Esophagus (tissue), 2 donors: Measurements from ENCODE around the gene DOCK1. TPM values are rescaled to one million over a fixed set of nuclear protein-coding genes. Genes with fewer than 3 reads are reported as not detected.

Experiments
- H3K27ac ChIP-seq, 2 donors: one replicate each; pipeline ENCODE4 v1.5.1; 2013; ENCODE audit warnings: low read depth in 2 of 2, mild to moderate bottlenecking in 2 of 2, inconsistent platforms in 1 of 2, low read length in 1 of 2, moderate library complexity in 1 of 2
- H3K27me3 ChIP-seq, 2 donors: one replicate each; pipeline ENCODE4 v1.6.1; 2013; ENCODE audit warnings: low read length in 2 of 2, control low read depth in 1 of 2, mild to moderate bottlenecking in 1 of 2; ENCODE audit not compliant: insufficient read depth in 2 of 2, control insufficient read depth in 1 of 2
- H3K36me3 ChIP-seq, 2 donors: one replicate each; pipeline ENCODE4 v1.6.1; 2013; ENCODE audit warnings: low read length in 1 of 2; ENCODE audit not compliant: control insufficient read depth in 2 of 2, insufficient read depth in 2 of 2
- H3K4me1 ChIP-seq, 2 donors: one replicate each; pipeline ENCODE4 v1.6.1; 2013; ENCODE audit warnings: low read length in 1 of 2; ENCODE audit not compliant: control insufficient read depth in 2 of 2, insufficient read depth in 2 of 2
- H3K4me3 ChIP-seq, 2 donors: one replicate each; pipeline ENCODE4 v1.5.1; 2013; ENCODE audit warnings: low read length in 2 of 2, mild to moderate bottlenecking in 2 of 2, low read depth in 1 of 2, moderate library complexity in 1 of 2
- H3K9me3 ChIP-seq, 2 donors: one replicate each; pipeline ENCODE4 v1.6.1; 2013; ENCODE audit warnings: mild to moderate bottlenecking in 2 of 2, low read depth in 1 of 2, low read length in 1 of 2, moderate library complexity in 1 of 2; ENCODE audit not compliant: control insufficient read depth in 2 of 2, insufficient read depth in 1 of 2
- WGBS, 2 donors: extraction: QIAGEN DNeasy Blood & Tissue Kit; methylation state at CpG; one replicate each; pipeline ENCODE4 v1.1.7; 2013; 5-methylcytosine and 5-hydroxymethylcytosine counted together
- polyA plus RNA-seq, 2 donors: library from polyadenylated mRNA; stranded (reverse); fragments of 200-250 nt; gene quantifications; one replicate each; pipeline ENCODE4 v1.2.3, GENCODE V29; 2013
- donor health status: healthy with polysubstance abuse.
- donor health status: Bipolar disorder and iron deficiency.

The DOCK1 gene
- polyA plus RNA-seq, 2 donors, result 11.4 to 17.5 TPM

GRCh38 chr10:127009366-127009765 is 104.1 kb downstream of the DOCK1 start:
- H3K27ac ChIP-seq, result no peak overlapping the region
- 77 to 80% methylated on average over 8 of the region's 8 CpGs for WGBS, 2 donors
- peaks cover 4 to 17% of the 10 kb centered on the region in 2 donors for H3K36me3 ChIP-seq
- H3K4me1 ChIP-seq, result peaks cover 3 to 11% of the 10 kb centered on the region in 2 donors
- H3K4me3 ChIP-seq, result no peak overlapping the region
- no peaks in the 10 kb centered on the region for H3K27me3 ChIP-seq
- peaks cover 0 to 3% of the 10 kb centered on the region in 2 donors for H3K9me3 ChIP-seq

DNA sequence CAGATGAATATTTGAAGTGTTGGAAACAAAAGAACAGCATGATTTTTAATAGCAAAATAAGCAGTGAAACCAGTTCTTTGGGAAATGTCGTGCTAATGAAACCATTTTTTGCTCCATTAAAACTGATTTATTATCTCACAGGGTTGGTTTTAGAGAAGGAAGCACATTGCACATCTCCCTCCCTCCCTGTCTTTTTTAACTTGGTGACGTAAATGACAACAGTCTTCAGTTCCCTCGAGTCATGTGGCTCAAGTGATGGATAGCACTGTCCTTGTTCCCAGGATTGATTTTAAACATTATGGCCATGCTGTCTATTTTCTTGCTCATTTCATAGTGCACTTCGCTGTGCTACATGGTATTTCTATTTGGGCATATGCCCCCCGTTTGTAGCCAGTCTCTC is 105.9 kb downstream of the DOCK1 start:
- 57 to 58% methylated on average over 5 of the region's 5 CpGs for WGBS, 2 donors
- Histone ChIP-seq H3K4me1 (peaks cover 3 to 11% of the 10 kb centered on the region in 2 donors), H3K27ac (no peak overlapping the region), H3K9me3 (peaks cover 0 to 3% of the 10 kb centered on the region in 2 donors), H3K36me3 (peaks cover 4 to 16% of the 10 kb centered on the region in 2 donors), H3K4me3 (no peak overlapping the region), H3K27me3 (no peaks in the 10 kb centered on the region)

DNA sequence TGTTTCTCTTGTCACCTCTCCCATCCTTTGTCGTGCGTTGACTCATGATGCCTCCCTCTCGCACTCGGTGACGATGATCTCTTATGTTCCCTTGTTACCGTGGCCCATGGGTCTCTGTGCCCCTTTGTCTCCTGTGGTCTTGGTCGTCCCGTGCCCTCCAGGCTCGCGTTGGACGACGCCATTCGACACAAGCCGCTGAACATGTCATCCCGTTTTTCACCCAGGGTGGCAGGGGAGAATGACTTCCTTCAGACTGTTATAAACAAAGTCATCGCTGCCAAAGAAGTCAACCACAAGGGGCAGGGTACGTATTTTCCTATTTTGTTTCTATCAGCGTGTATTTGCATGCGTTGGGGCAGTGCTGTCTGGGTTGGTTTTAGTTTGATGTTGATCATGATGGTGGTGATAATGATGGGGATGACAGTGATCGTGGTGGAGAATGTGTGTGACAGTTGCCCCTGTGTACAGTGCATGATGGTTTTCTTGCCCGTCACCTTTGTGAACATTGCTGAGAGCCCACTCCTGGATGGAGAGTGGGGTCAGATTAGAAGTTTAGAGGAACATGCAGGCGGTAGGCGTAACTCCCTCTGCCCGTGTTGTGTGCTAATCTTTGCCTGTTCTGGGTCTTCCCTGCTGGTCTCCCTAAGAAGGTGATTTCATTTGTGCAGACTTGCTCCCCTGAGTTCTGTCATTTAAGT is 107.0 kb downstream of the DOCK1 start:
- no peak overlapping the region for H3K4me3 ChIP-seq
- H3K9me3 ChIP-seq, result no peaks in the 10 kb centered on the region
- H3K4me1 ChIP-seq, result peaks cover 3 to 11% of the 10 kb centered on the region in 2 donors
- peak overlapping the region in 1 of 2 donors; percentile 53 for H3K27ac ChIP-seq
- H3K27me3 ChIP-seq, result no peaks in the 10 kb centered on the region
- H3K36me3 ChIP-seq, result peaks cover 4 to 17% of the 10 kb centered on the region in 2 donors
- whole genome bisulfite sequencing, 2 donors, result 73 to 77% methylated on average over 24 of the region's 24 CpGs

GRCh38 chr10:127012769-127013152 is 107.5 kb downstream of the DOCK1 start:
- Histone ChIP-seq H3K9me3 (no peaks in the 10 kb centered on the region), H3K27me3 (no peaks in the 10 kb centered on the region), H3K4me3 (no peak overlapping the region), H3K36me3 (peaks cover 4 to 17% of the 10 kb centered on the region in 2 donors), H3K4me1 (peaks cover 3 to 11% of the 10 kb centered on the region in 2 donors), H3K27ac (peak overlapping the region in 1 of 2 donors; percentile 66)
- 20 to 24% methylated on average over 10 of the region's 10 CpGs for WGBS, 2 donors

DNA sequence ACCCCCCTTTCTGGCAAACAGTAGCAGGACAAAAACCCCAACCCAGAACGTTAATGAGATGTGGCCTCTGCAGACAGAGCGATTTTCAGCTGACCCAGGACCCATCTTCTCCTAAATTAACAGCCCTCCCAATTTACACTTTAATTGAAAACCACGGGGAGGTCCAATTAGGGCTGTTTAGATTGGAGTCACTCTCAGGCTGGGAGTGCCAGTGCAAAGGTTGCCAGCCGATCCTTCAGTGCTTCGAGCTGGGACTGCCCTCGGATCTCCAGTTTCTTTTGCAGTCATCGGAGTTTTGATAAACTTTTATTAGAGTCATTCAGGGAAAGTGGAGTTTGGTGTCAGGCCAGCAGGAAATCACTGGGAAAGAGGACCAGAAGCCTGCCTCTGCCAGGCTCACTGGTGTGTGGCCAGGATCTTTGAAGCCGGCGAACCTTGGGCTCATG is 108.0 kb downstream of the DOCK1 start:
- H3K9me3 ChIP-seq, result no peaks in the 10 kb centered on the region
- H3K27me3 ChIP-seq, result no peaks in the 10 kb centered on the region
- peaks cover 4 to 14% of the 10 kb centered on the region in 2 donors for H3K36me3 ChIP-seq
- H3K4me1 ChIP-seq, result peaks cover 3 to 11% of the 10 kb centered on the region in 2 donors
- no peak overlapping the region for H3K4me3 ChIP-seq
- WGBS, 2 donors, result 33 to 41% methylated on average over 9 of the region's 9 CpGs
- H3K27ac ChIP-seq, result peak overlapping the region in 1 of 2 donors; percentile 66

DNA sequence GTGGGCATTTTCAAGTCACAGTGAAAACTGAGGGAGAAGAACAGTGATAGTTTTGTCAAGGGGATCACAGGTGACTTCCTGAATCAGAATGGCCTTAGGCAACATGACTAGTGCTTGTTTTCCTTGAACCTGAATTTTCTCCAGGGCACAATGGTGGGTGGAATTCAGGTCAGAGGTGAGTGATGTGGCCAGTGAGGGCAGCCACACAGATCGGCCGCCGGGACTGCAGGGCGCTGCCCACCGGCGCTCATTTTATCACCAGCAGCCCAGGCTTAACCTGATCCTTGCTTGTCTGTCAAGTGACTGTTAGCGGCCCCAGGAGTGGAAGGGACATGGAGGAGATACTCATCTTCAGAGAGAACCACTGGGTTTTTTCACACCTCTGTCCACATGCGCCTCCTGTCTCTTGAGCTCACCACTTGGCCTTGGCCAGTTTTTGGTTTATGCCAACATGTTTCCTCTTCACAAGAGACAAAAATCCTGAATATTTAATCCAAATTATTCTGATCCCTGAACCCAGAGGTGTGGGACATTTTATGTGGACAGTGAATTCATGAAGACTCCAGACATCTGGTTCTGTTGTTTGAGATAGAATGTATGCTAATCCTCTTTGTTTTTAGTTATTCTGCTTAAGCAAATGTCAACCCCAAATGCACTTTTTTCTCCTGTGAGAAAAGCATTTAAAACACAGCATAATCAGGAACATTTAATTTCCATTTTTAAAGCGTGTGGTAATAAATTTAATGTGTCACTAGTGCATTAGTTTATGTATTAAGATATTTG is 108.7 kb downstream of the DOCK1 start:
- Histone ChIP-seq H3K36me3 (peaks cover 4 to 17% of the 10 kb centered on the region in 2 donors), H3K27me3 (no peaks in the 10 kb centered on the region), H3K4me1 (peaks cover 3 to 11% of the 10 kb centered on the region in 2 donors), H3K9me3 (no peaks in the 10 kb centered on the region), H3K27ac (peak overlapping the region in 1 of 2 donors; percentile 27), H3K4me3 (no peak overlapping the region)
- WGBS, 2 donors, result 83 to 86% methylated on average over 9 of the region's 9 CpGs

DNA sequence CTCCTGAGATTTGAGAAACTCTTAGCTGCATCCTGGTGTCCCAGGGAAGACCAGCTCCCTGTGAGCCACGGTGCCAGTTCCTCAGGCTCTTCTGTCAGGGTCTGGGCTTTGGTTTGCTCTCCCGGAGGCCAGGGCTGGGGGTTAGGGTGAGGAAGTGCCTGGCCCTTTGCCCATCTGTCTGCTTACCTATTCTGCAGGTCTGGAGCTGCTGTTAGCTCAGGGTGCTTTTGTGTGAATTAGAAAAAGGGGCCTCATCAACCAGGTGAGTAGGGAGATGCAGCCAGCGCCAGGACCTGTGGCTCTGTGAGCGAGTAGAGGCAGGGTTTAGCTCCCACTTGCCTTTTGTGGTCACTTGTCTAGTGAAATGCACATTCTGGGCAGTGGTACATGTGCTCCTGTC is 109.4 kb downstream of the DOCK1 start:
- Histone ChIP-seq H3K4me3 (no peak overlapping the region), H3K9me3 (no peaks in the 10 kb centered on the region), H3K4me1 (peaks cover 3 to 11% of the 10 kb centered on the region in 2 donors), H3K36me3 (peaks cover 4 to 19% of the 10 kb centered on the region in 2 donors), H3K27ac (no peak overlapping the region), H3K27me3 (no peaks in the 10 kb centered on the region)
- WGBS, 2 donors, result 72 to 78% methylated on average over 4 of the region's 4 CpGs

DNA sequence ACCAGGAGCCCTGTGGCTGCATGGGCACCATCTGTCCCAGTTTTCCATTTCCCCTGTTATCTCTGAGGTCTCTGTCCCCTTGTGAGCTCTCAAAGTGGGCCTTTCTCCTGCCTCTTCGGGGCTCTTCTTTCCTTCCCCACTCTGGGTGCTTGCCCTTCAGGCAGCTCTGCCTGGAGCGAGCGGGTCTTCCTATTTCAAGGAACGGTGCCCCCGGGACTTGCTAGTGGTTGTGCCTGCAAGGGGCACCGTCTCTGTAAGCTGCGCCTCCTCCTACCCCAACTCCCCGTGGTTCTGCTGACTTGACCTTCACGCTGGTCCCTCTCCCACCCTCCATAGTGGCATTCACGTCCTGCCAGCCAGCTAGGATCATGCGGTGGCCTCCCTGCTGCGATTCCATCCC is 110.1 kb downstream of the DOCK1 start:
- Histone ChIP-seq H3K27ac (no peak overlapping the region), H3K4me3 (no peak overlapping the region), H3K27me3 (no peaks in the 10 kb centered on the region), H3K36me3 (peaks cover 4 to 19% of the 10 kb centered on the region in 2 donors), H3K4me1 (peaks cover 3 to 11% of the 10 kb centered on the region in 2 donors), H3K9me3 (no peaks in the 10 kb centered on the region)
- 91 to 94% methylated on average over 12 of the region's 12 CpGs for WGBS, 2 donors

- WGBS, 2 donors, result 88 to 96% methylated on average over 11 of the region's 11 CpGs
- H3K27me3 ChIP-seq, result no peaks in the 10 kb centered on the region
- H3K27ac ChIP-seq, result no peak overlapping the region
- no peak overlapping the region for H3K4me3 ChIP-seq
- peaks cover 3 to 11% of the 10 kb centered on the region in 2 donors for H3K4me1 ChIP-seq
- H3K36me3 ChIP-seq, result peaks cover 4 to 18% of the 10 kb centered on the region in 2 donors
- peaks cover 0 to 2% of the 10 kb centered on the region in 2 donors for H3K9me3 ChIP-seq
Measured at GRCh38 chr10:127016331-127016730, 111.1 kb downstream of the DOCK1 start.
